ENCODE measurements around the gene ARPC1B. TPM values are rescaled to one million over a fixed set of nuclear protein-coding genes. Genes with fewer than 3 reads are reported as not detected.

Gene ARPC1B
- total and polyA plus RNA-seq, 2 of the 8 experiments (the other 6 are each of a cell fraction or from before 2014, with no cell fraction given): 64.5 to 115 TPM

- peak overlapping the region in 3 of 4 experiments; percentile 92 to 99 (median 98); a peak in 6 of 7 replicates for H3K9ac ChIP-seq (replicated peaks in 1 of 4; ENCODE audit: extremely low read depth in 1 of 4, low read depth in 3 of 4, low read length in 3 of 4)
- no peak for TF ChIP-seq MAX (IDR thresholded peaks at IDR 0.05)
- TF ChIP-seq BCL11A (IDR thresholded peaks at IDR 0.05; ENCODE audit: low read depth in 2 of 2, low read length in 2 of 2): no peak
- H4K91ac ChIP-seq (replicated peaks; ENCODE audit: insufficient read length, low read length): no peak overlapping the region
- H2BK120ac ChIP-seq (replicated peaks; ENCODE audit: low read depth, low read length): no peak overlapping the region
- no peak overlapping the region for H2BK12ac ChIP-seq (ENCODE audit: low read depth, low read length)
- peak overlapping the region; percentile 100; the same call in 1 of the 2 replicates for H3K27ac ChIP-seq (ENCODE audit: low read depth, low read length)
- peak overlapping the region; percentile 93 to 99 (median 97) for H3K4me3 ChIP-seq (ENCODE audit: extremely low read depth in 1 of 4, insufficient read depth in 2 of 4, low read depth in 3 of 4, low read length in 4 of 4)
- H3K18ac ChIP-seq (ENCODE audit: extremely low read depth, low read length): no peak overlapping the region
- no peak overlapping the region for H2BK20ac ChIP-seq (ENCODE audit: low read length)
- H3K23ac ChIP-seq (ENCODE audit: insufficient read length): no peak overlapping the region
- H4K8ac ChIP-seq (ENCODE audit: extremely low read depth, insufficient read depth, low read length): no peak overlapping the region
- H4K5ac ChIP-seq (ENCODE audit: insufficient read length, low read depth, low read length): no peak overlapping the region
- H2AFZ ChIP-seq (ENCODE audit: low read length): no peak overlapping the region
- H3K56ac ChIP-seq (replicated peaks; ENCODE audit: insufficient read length, low read depth, low read length): no peak overlapping the region
- ChIA-PET POLR2A (ENCODE audit: partially characterized antibody) (interaction anchor here (1.1 to 8.4 kb wide), 11 partner anchors 8 to 85 kb away, joined by 3 to 150 read pairs (median 13); partner anchors contain the start of genes ARPC1A, CPSF4 and PTCD1), CTCF (ENCODE audit: partially characterized antibody) (interaction anchor here (1.3 kb wide), 1 partner anchor 17 kb away, joined by 5 read pairs; no protein-coding TSS in a partner anchor)
- H3K4me2 ChIP-seq (ENCODE audit: insufficient read depth in 1 of 2, low read depth in 2 of 2, low read length in 2 of 2): peak overlapping the region; percentile 74 to 87
- no peak overlapping the region for H2BK5ac ChIP-seq (ENCODE audit: low read depth, low read length)
- peaks cover 7 to 10% of the 10 kb centered on the region in 2 experiments for H4K20me1 ChIP-seq (replicated peaks in 1 of 2; ENCODE audit: control insufficient read depth in 1 of 2, insufficient read depth in 2 of 2, low read length in 2 of 2)
- H3K14ac ChIP-seq (ENCODE audit: insufficient read length): no peak overlapping the region
- peaks cover 7 to 39% (median 22%) of the 10 kb centered on the region in 4 experiments for H3K36me3 ChIP-seq (ENCODE audit: control insufficient read depth in 2 of 4, insufficient read depth in 4 of 4, low read length in 3 of 4)
- H2AK5ac ChIP-seq (ENCODE audit: low read depth, low read length): no peak overlapping the region
- FAIRE-seq (no peak), DNase-seq (ENCODE audit: low read depth in 1 of 2, low spot score in 2 of 2) (no peak)
- H3K79me1 ChIP-seq (ENCODE audit: low read depth, low read length): peaks cover 14% of the 10 kb centered on the region
- peaks cover 0 to 5% (median 3%) of the 10 kb centered on the region in 4 experiments; a peak in 2 of 7 replicates for H3K4me1 ChIP-seq (replicated peaks in 1 of 4; ENCODE audit: control insufficient read depth in 3 of 4, insufficient read depth in 4 of 4, low read length in 3 of 4)
- H3K9me3 ChIP-seq (ENCODE audit: insufficient read depth in 2 of 2, low read depth in 1 of 2, low read length in 1 of 2): no peaks in the 10 kb centered on the region
- no peaks in the 10 kb centered on the region for H3K27me3 ChIP-seq (replicated peaks in 1 of 4; ENCODE audit: control insufficient read depth in 3 of 4, extremely low read depth in 1 of 4, insufficient read depth in 3 of 4, low read length in 3 of 4)
- 71% methylated on average over 3 of the region's 3 CpGs; no CpG with 5 or more reads in 1 of the 2 experiments for WGBS, 2 experiments (ENCODE audit: extremely low coverage in 1 of 2, insufficient coverage in 1 of 2, insufficient read length in 1 of 2, insufficient replicate concordance in 2 of 2, low coverage in 1 of 2, low lambda C conversion rate in 2 of 2, missing lambda C conversion rate in 1 of 2)
- H3K4ac ChIP-seq (replicated peaks; ENCODE audit: insufficient read length, low read depth, low read length): no peak overlapping the region
- H3K79me2 ChIP-seq (ENCODE audit: control insufficient read depth in 1 of 2, insufficient read depth in 2 of 2, low read length in 2 of 2): peaks cover 34 to 57% of the 10 kb centered on the region in 2 experiments
- H2BK15ac ChIP-seq (ENCODE audit: low read length): no peak overlapping the region
- H3K23me2 ChIP-seq (ENCODE audit: low read depth, low read length): peaks cover 13% of the 10 kb centered on the region
Observed at GRCh38 chr7:99409806-99410205, 35.3 kb downstream of the ARPC1B start.

All from H1 (cell line).